HG03521 (cell line): ENCODE measurements around the gene KANSL1.

Source experiments
- ATAC-seq: cut with Tn5 transposase; IDR thresholded peaks from one replicate; pipeline ENCODE4 v1.9.1; 2021; ENCODE audit warnings: mild to moderate bottlenecking, moderate library complexity; ENCODE audit not compliant: unreplicated experiment

The KANSL1 gene

GRCh38 chr17:46085522-46085921, 107.7 kb downstream of the KANSL1 start:
- ATAC-seq = no peak

- ATAC-seq = no peak
These were observed 111.0 kb downstream of the KANSL1 start for GRCh38 chr17:46082257-46082656.

GRCh38 chr17:46081018-46081320, 112.3 kb downstream of the KANSL1 start:
- ATAC-seq = no peak

- no peak for ATAC-seq
These were observed 112.9 kb downstream of the KANSL1 start for GRCh38 chr17:46080118-46081017.

GRCh38 chr17:46078675-46079074, 114.6 kb downstream of the KANSL1 start:
- no peak for ATAC-seq

- no peak for ATAC-seq
These were observed 118.7 kb downstream of the KANSL1 start for GRCh38 chr17:46074540-46074939.

- no peak for ATAC-seq
These were observed 120.2 kb downstream of the KANSL1 start for GRCh38 chr17:46072998-46073397.

- ATAC-seq = no peak
These were observed 121.4 kb downstream of the KANSL1 start for GRCh38 chr17:46071796-46072195.

GRCh38 chr17:46064460-46064859, 128.8 kb downstream of the KANSL1 start:
- ATAC-seq = no peak

- ATAC-seq = no peak
These were observed 130.0 kb downstream of the KANSL1 start for GRCh38 chr17:46063241-46063640.

- ATAC-seq = no peak
These were observed 131.8 kb downstream of the KANSL1 start for GRCh38 chr17:46061435-46061834.

- no peak for ATAC-seq
These were observed 132.8 kb downstream of the KANSL1 start for GRCh38 chr17:46060461-46060860.

GRCh38 chr17:46059486-46059885, 133.7 kb downstream of the KANSL1 start:
- no peak for ATAC-seq

- no peak for ATAC-seq
These were observed 135.9 kb downstream of the KANSL1 start for GRCh38 chr17:46057366-46057765.

- no peak for ATAC-seq
These were observed 136.4 kb downstream of the KANSL1 start for GRCh38 chr17:46056800-46057304.

- no peak for ATAC-seq
These were observed 139.2 kb downstream of the KANSL1 start for GRCh38 chr17:46053911-46054534.

GRCh38 chr17:46049656-46050055, 143.6 kb downstream of the KANSL1 start:
- no peak for ATAC-seq

- ATAC-seq = no peak
These were observed 145.4 kb downstream of the KANSL1 start for GRCh38 chr17:46047856-46048255.

GRCh38 chr17:46047398-46047797, 145.8 kb downstream of the KANSL1 start:
- ATAC-seq = no peak

- ATAC-seq = no peak
These were observed 146.3 kb downstream of the KANSL1 start for GRCh38 chr17:46046957-46047356.

- ATAC-seq = no peak
These were observed 147.6 kb downstream of the KANSL1 start for GRCh38 chr17:46045639-46046038.

- no peak for ATAC-seq
These were observed 148.2 kb downstream of the KANSL1 start for GRCh38 chr17:46044989-46045388.
